Hepatocyte (in vitro differentiated cells): Measurements from ENCODE around the gene CPN2. TPM values are rescaled to one million over a fixed set of nuclear protein-coding genes. Genes with fewer than 3 reads are reported as not detected.

Experiments used
- DNase-seq: peaks from one replicate; pipeline ENCODE4 v3.0.0-alpha.2; 2016; ENCODE audit warnings: low spot score
- H2AFZ ChIP-seq: fragments of 200-600 bp; sonication (generic); 2 replicates; pipeline ENCODE4 v1.6.0; 2016; ENCODE audit warnings: antibody characterized with exemption, mild to moderate bottlenecking
- H3K27ac ChIP-seq: fragments of 200-600 bp; sonication (generic); 2 replicates; pipeline ENCODE4 v1.5.1; 2016; ENCODE audit warnings: mild to moderate bottlenecking
- H3K27me3 ChIP-seq: fragments of 200-600 bp; sonication (generic); 2 replicates; pipeline ENCODE4 v1.6.1; 2016
- H3K36me3 ChIP-seq: fragments of 200-600 bp; sonication (generic); replicated peaks from 2 replicates; pipeline ENCODE4 v1.5.1; 2016; ENCODE audit warnings: low read depth; ENCODE audit not compliant: insufficient read depth
- H3K4me1 ChIP-seq: fragments of 200-600 bp; sonication (generic); 2 replicates; pipeline ENCODE4 v1.5.1; 2016; ENCODE audit warnings: mild to moderate bottlenecking, moderate library complexity; ENCODE audit not compliant: insufficient read depth
- H3K4me2 ChIP-seq: fragments of 200-600 bp; sonication (generic); 2 replicates; pipeline ENCODE4 v1.6.0; 2016
- H3K4me3 ChIP-seq: fragments of 200-600 bp; sonication (generic); 2 replicates; pipeline ENCODE4 v1.5.1; 2016; ENCODE audit warnings: mild to moderate bottlenecking
- H3K79me2 ChIP-seq: fragments of 200-600 bp; sonication (generic); 2 replicates; pipeline ENCODE4 v1.6.0; 2017; ENCODE audit warnings: mild to moderate bottlenecking
- H3K9me2 ChIP-seq: fragments of 200-600 bp; sonication (generic); replicated peaks from 2 replicates; pipeline ENCODE4 v1.6.0; 2017; ENCODE audit warnings: mild to moderate bottlenecking; ENCODE audit not compliant: insufficient read depth
- H3K9me3 ChIP-seq: fragments of 200-600 bp; sonication (generic); 2 replicates; pipeline ENCODE4 v1.5.1; 2016; ENCODE audit warnings: low read depth, mild to moderate bottlenecking
- H4K20me1 ChIP-seq: fragments of 200-600 bp; sonication (generic); 2 replicates; pipeline ENCODE4 v1.6.0; 2016; ENCODE audit warnings: mild to moderate bottlenecking; ENCODE audit not compliant: insufficient read depth, poor library complexity, severe bottlenecking
- EZH2 ChIP-seq: fragments of 200-600 bp; sonication (generic); IDR thresholded peaks from 2 replicates; pipeline ENCODE4 v1.6.1; 2016; ENCODE audit warnings: antibody characterized with exemption, mild to moderate bottlenecking, borderline replicate concordance
- EZH2phosphoT487 ChIP-seq: fragments of 200-600 bp; sonication (generic); IDR thresholded peaks from one replicate; pipeline ENCODE4 v1.6.1; 2018; ENCODE audit warnings: antibody characterized with exemption, mild to moderate bottlenecking, low read depth, moderate library complexity; ENCODE audit not compliant: unreplicated experiment, severe bottlenecking
- WGBS: methylation state at CpG from one replicate; pipeline ENCODE4 v1.1.6; 2016; ENCODE audit warnings: low lambda C conversion rate; ENCODE audit errors: missing lambda C conversion rate; 5-methylcytosine and 5-hydroxymethylcytosine counted together
- polyA plus RNA-seq: library from polyadenylated mRNA; unstranded; fragments of >200 nt; fragmentation: Nextera tagmentation; extraction: Ambion mirVana; gene quantifications from 2 replicates; pipeline ENCODE4 v1.2.1, GENCODE V29; 2016
- total RNA-seq: library from RNA; depleted of rRNA; stranded (reverse); fragments of >200 nt; gene quantifications from 2 replicates; pipeline ENCODE4 v1.2.3, GENCODE V29; 2014
- TF ChIP-seq, protein P1 (sequence below): fragments of 200-600 bp; sonication (generic); IDR thresholded peaks from 2 replicates; pipeline ENCODE4 v1.5.1; 2016; ENCODE audit warnings: antibody characterized with exemption, mild to moderate bottlenecking; ENCODE audit not compliant: poor library complexity

The CPN2 gene
- total and polyA plus RNA-seq, 2 experiments from 2014 or later, result 3.3 to 4.6 TPM

DNA sequence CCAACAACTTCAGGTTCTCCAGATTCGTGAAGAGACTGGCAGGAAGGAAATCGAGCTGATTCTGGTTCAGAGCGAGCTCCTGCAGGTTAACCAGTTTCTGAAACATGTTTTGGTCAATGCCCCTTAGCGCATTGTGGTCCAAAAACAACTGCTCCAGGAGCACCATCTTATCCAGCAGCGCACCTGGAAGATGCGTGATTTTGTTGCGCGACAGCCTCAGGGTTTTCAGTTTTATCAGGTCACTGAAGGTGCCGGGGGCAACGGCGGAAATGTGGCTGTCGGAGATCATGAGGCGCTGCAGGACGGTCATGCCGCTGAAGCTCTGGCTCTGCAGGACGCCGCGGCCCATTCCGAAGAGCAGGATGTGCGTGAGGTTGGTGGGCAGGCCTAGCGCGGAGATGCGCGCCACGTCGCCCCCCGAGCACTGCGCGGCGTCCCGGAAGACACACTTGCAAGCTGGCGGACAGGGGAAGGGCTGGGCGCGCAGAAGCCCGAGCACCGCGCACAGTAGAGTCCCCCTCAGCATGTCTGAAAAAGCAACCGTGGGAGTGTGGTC is 46.7 kb upstream of the CPN2 start:
- H4K20me1 ChIP-seq, result no peaks in the 10 kb centered on the region
- 52% methylated on average over 38 of the region's 38 CpGs for WGBS
- H3K27ac ChIP-seq, result no peak overlapping the region
- peak overlapping the region; percentile 73 for H3K4me2 ChIP-seq
- H3K9me2 ChIP-seq, result no peaks in the 10 kb centered on the region
- H3K4me1 ChIP-seq, result peaks cover 20% of the 10 kb centered on the region
- H3K79me2 ChIP-seq, result no peaks in the 10 kb centered on the region
- no peak for DNase-seq
- no peak for TF ChIP-seq EZH2
- TF ChIP-seq, protein P1, sequence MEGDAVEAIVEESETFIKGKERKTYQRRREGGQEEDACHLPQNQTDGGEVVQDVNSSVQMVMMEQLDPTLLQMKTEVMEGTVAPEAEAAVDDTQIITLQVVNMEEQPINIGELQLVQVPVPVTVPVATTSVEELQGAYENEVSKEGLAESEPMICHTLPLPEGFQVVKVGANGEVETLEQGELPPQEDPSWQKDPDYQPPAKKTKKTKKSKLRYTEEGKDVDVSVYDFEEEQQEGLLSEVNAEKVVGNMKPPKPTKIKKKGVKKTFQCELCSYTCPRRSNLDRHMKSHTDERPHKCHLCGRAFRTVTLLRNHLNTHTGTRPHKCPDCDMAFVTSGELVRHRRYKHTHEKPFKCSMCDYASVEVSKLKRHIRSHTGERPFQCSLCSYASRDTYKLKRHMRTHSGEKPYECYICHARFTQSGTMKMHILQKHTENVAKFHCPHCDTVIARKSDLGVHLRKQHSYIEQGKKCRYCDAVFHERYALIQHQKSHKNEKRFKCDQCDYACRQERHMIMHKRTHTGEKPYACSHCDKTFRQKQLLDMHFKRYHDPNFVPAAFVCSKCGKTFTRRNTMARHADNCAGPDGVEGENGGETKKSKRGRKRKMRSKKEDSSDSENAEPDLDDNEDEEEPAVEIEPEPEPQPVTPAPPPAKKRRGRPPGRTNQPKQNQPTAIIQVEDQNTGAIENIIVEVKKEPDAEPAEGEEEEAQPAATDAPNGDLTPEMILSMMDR, result no peak
- no peak for TF ChIP-seq EZH2phosphoT487
- H3K4me3 ChIP-seq, result no peak overlapping the region
- H3K36me3 ChIP-seq, result no peaks in the 10 kb centered on the region
- H3K27me3 ChIP-seq, result peaks cover 10% of the 10 kb centered on the region
- no peaks in the 10 kb centered on the region for H3K9me3 ChIP-seq
- no peak overlapping the region for H2AFZ ChIP-seq

DNA sequence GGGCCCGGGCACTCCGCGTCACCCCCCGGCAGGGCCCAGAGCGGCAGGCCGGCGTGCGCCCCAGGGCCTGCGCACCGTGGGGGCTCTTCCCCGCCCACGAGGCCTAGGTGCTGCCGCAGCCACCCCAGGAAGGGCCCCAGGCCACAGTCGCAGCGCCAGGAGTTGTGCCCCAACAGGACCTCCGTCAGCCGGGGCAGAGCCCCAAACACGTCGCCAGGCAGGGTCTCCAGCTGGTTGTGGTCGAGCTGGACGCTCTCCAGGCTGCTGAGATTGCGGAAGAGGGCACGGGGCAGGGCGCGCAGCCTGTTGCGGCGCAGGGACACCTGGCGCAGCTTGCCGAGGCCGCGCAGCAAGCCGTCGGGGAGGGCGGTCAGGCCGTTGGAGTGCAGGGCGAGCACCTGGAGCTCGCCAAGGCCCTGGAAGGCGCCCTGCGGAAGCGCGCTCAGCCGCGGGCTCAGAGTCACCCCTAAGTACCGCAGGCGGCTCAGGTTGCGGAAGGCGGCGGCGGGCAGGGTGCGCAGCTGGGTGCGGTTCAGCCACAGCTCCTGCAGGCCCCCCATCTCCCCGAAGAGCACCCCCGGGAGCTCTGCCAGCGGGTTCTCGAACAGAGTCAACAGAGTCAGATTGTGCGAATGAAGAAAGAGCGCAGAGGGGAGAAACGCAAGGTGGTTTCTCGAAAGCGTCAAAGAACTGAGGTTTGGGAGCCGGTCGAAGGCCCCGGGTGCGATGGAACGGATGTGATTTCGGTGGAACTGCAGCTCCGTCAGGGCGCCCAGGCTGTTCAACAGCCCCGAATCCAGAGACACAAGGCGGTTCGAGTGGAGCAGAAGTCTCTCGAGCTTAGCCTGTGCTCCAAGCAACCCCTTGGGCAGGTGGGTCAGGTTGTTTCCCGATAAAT is 46.0 kb upstream of the CPN2 start:
- Histone ChIP-seq H3K27me3 (peaks cover 10% of the 10 kb centered on the region), H3K9me2 (no peaks in the 10 kb centered on the region), H3K4me2 (peak overlapping the region; percentile 73), H3K4me1 (peaks cover 20% of the 10 kb centered on the region), H3K79me2 (no peaks in the 10 kb centered on the region), H3K9me3 (no peaks in the 10 kb centered on the region), H3K27ac (peak overlapping the region; percentile 89), H4K20me1 (no peaks in the 10 kb centered on the region), H3K4me3 (no peak overlapping the region), H2AFZ (peak overlapping the region; percentile 33), H3K36me3 (no peaks in the 10 kb centered on the region)
- TF ChIP-seq EZH2 (no peak), EZH2phosphoT487 (no peak)
- TF ChIP-seq, protein P1, result no peak
- WGBS, result 45% methylated on average over 61 of the region's 73 CpGs
- no peak for DNase-seq

DNA sequence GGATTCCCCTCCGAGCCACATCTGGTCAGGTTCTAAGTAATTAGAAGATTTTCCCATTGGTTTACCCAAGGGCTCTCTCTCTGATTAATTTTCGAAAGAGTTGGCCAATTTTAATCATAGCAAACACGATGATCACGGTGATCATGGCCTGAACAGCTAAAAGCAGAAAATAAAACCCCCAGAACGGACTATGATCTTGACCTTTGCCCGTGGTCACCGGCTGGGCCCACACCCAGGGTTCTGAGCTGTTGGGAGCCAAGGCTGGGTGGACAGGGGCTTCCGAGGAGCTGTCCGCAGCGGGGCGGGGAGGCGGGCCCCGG is 45.4 kb upstream of the CPN2 start:
- no peaks in the 10 kb centered on the region for H3K9me2 ChIP-seq
- H2AFZ ChIP-seq, result peak overlapping the region; percentile 33
- no peaks in the 10 kb centered on the region for H4K20me1 ChIP-seq
- H3K4me1 ChIP-seq, result peaks cover 20% of the 10 kb centered on the region
- no peaks in the 10 kb centered on the region for H3K36me3 ChIP-seq
- peak overlapping the region; percentile 89 for H3K27ac ChIP-seq
- no peak overlapping the region for H3K4me3 ChIP-seq
- peak overlapping the region; percentile 73 for H3K4me2 ChIP-seq
- peaks cover 10% of the 10 kb centered on the region for H3K27me3 ChIP-seq
- H3K9me3 ChIP-seq, result no peaks in the 10 kb centered on the region
- TF ChIP-seq EZH2phosphoT487, result no peak
- no peak for TF ChIP-seq EZH2
- TF ChIP-seq, protein P1, result no peak
- WGBS, result 60% methylated on average over 7 of the region's 13 CpGs
- no peak for DNase-seq
- no peaks in the 10 kb centered on the region for H3K79me2 ChIP-seq
